Fibroblast of lung (primary cell): ENCODE measurements around the gene DDR1.
"Not testable (repeated sequence)": the region's sequence is repeated elsewhere in the genome, so short reads cannot be mapped to it uniquely, and the experiment has no call there.

Experiments
- CTCF ChIP-seq, 2 donors: IDR thresholded peaks in 1 of 2; conservative IDR thresholded peaks in 1 of 2; 1 replicate in 1 of 2; 2 replicates in 1 of 2; pipeline ENCODE4 v1.5.1; 2011 to 2012; ENCODE audit warnings: low read length in 2 of 2, control low read depth in 1 of 2, inconsistent platforms in 1 of 2, low read depth in 1 of 2, mild to moderate bottlenecking in 1 of 2
- EZH2 ChIP-seq: IDR thresholded peaks from 2 replicates; pipeline ENCODE4 v1.5.1; 2012; ENCODE audit warnings: low read length, control low read depth, mild to moderate bottlenecking; ENCODE audit errors: missing control alignments

GRCh38 chr6:30852459-30852858 is 31.9 kb upstream of the DDR1 start:
- not testable (repeated sequence) for TF ChIP-seq CTCF (conservative IDR thresholded peaks at IDR 0.05 in 1 of 2, IDR thresholded peaks at IDR 0.05 in 1 of 2; ENCODE audit: low read depth in 1 of 2, low read length in 2 of 2); EZH2
